Measurements from ENCODE around the gene ANXA4.
"Not testable (repeated sequence)": the region's sequence is repeated elsewhere in the genome, so short reads cannot be mapped to it uniquely, and the experiment has no call there.

Gene ANXA4

DNA sequence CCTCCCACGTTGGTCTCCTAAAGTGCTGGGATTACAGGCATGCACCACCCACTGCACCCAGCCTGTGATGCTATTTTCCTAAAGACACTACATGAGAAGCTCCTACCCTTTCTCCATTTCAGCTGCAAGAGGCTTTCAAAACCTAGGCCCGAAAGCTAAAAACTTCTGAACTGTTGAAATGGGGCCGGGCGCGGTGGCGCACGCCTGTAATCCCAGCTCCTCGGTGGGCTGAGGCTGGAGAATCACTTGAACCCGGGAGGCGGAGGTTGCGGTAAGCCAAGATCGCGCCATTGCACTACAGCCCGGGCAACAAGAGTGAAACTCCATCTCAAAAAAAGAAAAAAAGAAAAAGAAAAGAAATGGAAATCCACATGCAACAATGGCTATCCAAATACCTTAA lies 18.1 kb upstream of the ANXA4 start:
- DNase-seq = no peak

DNA sequence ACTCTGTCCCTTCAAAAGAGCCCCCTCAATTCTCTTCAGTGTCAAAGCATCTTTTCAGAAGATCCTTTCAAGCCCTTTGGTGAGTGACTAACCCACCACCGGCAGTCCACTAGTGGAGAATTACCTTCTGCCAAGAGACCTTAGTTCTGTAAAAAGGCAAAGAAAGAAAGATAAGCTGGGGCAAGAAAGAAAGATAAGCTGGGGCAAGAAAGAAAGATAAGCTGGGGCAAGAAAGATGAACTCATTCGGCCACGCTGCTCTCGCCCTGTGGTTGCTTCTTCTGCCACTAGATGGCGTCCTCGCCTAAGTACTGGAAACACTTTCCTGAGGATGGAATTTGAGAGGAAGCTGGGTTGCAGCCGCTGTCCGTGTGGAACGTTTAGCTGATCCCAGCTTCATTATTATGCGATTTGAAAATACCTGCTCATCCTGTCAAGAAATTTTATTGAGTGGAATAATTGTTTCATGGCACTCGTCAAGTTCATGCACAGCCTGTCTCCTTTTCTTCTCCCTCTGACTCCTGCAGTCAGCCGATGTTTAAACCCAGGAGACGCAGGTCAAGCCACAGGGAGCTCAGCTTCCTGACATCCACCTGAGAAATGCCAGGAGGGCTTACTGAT lies 17.3 kb upstream of the ANXA4 start:
- peak; percentile 87 for DNase-seq

DNA sequence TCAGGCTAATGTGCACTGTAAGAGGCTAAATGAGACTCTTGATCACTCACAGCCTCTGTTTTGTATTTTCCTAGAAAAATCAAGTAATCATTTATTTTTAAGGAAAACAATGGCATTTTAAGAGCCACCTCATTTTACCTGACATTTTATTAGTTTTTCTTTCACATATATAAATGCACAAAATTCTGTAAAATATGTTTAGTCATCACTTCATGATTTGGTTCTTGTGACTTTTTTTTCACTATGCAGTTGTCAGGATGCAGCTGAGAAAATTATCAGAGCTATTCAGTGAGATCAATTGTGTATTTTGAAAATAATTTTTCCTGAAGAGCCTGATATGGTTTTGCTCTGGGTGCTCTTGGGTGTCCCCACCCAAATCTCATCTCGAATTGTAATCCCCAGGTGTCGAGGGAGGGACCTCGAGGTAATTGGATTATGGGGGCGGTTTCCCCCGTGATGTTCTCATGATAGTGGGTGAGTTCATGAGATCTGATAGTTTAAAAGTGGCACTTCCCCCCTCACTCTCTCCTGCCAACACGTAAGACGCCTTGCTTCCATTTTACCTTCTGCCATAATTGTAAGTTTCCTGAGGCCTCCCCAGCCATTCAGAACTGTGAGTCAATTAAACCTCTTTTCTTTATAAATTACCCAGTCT lies 16.1 kb upstream of the ANXA4 start:
- DNase-seq = no peak

DNA sequence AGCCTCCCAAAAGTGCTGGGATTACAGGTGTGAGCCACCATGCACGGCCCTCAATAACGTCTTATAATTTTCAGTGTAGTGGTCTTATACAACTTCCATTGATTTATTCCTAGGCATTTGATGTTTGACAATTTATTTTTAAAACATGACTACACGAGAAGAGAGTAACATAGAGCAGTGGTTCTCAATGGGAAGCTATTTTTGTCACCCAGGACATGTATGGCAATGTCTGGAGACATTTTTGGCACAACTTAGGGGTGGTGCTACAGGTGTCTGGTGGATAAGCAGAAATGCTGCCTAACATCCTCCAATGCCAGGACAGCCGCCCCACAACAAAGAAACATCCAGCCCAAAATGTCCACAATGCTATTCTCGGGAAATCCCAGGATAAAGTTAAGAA lies 12.7 kb upstream of the ANXA4 start:
- no peak for DNase-seq

DNA sequence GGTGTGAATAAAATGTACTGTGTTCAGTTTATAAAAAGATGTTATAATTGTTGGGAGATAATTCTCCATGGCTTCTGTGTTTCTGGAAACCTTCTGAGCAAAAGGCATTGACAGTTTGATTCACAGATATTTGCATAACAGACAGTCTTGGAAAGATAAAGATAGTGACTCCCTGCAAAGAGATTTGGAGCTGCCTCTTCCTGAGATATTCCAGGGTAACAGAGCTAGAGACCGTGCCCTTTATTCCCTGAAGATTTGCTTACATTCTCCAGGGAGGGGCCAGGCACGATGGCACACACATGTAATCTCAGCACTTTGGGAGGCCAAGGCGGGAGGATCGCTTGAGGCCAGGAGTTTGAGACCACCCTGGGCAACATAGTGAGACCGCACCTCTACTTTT lies 12.2 kb upstream of the ANXA4 start:
- DNase-seq = no peak

DNA sequence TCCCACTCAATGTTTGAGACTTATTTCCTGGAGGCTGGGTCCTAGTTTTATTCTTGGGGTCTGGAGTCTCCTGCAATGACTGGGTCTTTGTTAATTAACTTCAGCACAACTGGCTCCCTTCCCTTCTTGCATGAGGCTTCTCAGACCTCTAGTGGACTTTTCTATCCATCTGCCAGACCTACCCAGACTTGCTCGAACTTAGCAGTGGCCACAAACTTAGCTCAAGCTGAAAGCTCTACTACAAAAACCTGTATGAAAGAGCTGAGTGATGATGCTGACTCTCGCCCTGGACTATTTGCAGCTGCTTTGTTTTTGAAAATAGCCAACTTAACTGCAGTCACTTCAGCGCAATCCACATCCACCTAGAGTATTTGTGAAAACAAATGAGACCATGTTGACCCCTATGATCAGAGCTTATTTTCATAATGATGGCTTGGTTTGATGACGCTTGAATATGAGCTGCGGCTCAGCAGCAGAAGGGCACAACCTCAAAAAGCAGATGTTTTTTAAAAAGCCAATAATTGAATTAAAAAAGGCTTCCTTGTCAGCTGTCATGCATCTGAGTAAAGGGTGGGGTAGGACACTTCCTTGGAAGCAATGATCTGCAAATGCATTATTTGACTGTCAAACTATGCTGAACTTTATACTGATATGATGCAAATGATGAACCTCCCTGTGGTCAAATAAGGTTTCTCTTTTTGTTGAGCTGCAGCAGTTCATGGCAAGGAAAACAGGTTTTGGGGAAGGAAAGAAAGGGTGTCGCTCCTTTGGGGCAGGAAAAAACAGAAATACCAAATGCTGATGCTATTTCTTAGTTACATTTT lies 10.6 kb upstream of the ANXA4 start:
- no peak for DNase-seq

DNA sequence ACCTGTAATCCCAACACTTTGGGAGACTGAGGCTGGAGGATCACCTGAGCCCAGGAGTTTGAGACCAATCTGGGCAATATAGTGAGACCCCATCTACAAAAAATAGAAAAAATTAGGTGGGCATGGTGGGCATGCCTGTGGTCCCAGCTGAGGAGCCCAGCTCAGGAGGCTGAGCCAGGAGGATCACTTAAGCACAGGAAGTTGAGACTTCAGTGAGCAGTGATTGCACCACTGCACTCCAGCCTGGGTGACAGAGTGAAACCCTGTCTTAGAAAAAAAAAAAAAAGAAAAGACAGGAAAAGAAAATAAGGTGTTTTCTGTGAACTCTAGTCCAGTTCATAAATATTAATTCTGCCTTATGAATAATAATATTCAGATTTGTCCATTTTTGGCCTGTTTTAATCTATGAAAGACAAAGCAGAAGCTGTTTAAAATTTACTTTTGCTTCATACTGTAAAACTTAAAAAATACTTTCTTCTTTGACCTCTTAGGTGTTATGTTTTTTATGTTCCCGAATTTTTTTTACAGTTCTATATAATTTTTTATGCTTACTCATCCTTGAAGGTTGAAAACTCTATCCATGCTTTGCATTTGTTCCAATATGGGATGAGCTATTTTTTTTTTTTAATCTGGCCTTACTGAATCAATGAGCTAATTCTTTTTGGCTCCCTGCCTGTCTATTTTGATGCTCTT lies 8.4 kb upstream of the ANXA4 start:
- no peak for DNase-seq

DNA sequence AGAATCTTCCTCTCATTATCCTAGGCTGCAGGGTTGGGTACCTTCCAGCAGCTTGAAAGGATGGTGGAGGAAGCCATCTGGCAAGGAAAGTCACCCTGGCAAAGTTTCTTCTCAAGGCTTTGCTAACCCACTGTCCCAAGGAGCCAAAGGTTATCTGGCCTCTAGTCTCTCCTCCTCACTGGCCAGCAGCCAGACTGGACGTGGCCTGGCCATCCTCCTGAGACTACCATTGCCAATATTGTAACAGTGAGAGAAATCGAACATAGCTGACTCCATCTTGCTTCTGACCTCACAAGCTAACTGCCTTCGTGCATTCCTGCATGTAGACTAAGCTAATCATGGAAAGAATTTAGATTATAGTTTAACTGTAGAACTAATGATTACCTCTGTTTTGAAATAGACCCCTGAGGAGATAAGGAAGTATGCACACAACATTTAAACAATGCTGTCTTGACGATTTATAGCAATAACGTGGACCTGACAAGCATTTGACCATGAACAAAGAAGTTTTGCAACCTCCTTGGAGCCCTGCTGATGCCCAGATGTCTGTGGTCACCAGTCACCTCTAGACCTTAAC lies 7.8 kb upstream of the ANXA4 start:
- no peak for DNase-seq

DNA sequence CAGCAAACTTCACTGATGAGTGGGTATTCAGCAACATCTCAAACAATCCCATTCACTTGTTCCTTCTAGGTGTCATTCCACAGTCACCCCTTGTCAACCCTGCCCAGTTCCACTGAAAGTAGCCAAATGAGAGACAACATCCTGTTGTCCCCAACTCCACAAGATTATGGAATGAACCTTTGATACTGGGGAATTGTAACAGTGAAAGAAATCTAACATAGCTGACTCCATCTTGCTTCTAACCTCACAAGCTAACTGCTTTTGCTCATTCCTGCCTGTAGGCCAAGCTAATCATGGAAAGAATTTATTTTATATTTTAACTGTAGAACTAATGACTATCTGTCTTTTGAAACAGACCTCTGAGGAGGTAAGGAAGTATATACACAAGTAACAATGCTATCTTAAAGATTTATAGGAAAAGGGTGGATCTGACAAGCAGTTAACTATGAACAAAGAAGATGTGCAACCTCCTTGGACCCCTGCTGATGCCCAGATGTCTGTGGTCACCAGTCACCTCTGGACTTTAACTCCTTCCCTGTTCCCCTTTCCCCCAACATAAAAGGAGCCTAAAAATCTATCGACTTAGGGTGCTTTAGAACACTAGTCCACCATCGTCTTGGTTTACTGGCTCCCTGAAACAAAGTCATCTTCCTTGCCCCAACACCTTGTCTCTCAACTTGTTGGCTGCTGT lies 6.9 kb upstream of the ANXA4 start:
- no peak for DNase-seq

DNA sequence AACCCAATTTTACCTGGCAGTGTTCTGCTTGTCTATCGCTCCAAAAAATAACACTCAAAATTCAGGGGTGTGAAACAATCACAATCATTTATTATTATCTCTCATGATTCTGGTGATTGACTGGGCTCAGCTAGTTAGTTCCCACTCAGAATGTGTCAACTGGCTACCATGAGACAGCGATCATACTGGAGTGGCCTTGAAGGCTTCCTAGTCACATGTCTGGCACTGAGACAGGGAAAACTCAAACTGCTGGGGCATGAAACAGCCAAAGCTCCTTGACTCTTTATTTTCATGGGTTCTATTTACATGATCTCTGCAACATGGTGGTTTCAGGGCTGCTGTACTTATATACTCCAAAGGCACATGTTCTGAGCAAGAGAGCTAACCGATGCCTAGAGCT lies 6.2 kb upstream of the ANXA4 start:
- DNase-seq = no peak

DNA sequence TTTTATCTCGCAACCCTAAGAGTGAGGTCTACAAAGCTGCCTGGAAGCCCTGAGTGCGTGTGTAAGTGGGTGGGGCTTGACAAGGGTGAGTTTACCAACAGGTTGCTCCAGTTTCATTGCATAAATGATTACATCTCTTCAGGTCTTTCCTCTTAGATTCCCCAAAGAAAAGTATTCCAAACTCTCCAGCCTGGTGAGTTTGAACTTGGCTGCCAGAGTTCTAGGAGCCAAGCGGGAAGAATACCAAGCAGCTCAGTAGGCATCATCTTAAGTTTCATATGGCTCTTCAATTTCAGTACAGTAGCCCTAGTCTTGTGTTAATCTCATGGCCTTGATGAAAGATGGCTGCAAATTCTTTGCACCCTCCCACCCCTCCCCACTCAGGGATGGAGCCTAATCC lies 3.8 kb upstream of the ANXA4 start:
- DNase-seq = not testable (repeated sequence)

DNA sequence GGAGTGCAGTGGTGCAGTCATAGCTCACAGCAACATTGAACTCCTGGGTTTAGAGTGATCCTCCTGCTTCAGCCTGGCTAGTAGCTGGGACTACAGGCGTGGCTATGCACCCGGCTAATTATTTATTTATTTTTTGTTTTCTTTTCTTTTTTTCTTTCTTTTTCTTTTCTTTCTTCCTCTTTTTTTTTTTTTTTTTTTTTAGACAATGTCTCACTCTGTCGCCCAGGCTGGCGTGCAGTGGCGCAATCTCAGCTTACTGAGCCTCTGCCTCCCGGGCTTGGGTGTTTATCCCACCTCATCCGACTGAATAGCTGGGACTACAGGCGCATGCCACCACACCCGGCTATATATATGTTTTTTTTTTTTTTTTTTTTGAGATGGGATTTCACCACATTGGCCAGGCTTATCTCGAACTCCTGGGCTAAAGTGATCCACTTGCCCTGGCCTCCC lies 1.4 kb upstream of the ANXA4 start:
- DNase-seq = no peak

DNA sequence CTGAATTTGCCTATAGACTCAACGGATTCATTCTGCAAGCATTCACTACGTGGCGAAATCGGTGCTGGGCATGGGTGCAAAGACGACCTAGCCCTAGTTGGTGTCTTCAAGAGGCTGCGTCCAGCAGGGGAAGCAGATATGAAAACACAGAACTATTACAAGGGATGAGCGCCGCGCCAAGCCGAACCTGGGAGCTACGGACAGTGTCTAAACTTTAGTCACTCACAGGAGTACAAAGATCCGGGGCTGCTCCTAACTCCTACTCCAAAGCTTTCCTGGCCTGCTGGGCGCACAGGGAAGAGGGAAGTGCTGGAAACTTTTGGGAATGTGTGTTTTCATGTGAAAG lies 732 bp upstream of the ANXA4 start:
- DNase-seq = peak; percentile 73

DNA sequence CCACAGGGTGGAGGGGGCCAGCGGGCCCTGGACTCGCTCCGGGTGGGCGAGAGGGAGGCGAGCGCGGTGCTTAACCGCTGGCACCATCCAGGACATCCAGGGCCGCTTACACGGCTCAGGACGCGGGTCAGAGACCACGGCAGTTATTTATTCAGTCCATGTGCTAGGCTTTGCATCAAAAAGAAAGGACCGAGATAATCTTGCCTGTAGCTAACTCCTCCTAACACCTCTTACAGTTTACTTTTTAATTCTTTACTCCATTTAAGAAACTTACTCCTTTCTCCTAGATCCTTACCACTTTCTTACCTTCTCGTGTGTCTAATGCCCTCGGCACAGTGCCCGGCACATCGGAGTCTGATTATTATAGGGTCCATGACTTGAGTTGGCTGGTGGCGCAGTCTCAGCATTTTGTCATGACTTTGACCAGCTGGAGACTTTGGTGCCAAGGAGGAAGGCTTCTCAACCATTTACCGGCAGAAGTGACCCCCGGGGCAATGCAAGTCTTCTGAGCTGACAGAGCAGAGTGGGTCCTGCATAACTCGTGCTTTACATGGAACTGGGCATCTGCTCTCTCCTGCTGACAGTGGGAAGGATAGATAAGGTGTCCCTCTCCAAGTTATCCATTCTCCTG lies 503 bp downstream of the ANXA4 start:
- no peak for DNase-seq

DNA sequence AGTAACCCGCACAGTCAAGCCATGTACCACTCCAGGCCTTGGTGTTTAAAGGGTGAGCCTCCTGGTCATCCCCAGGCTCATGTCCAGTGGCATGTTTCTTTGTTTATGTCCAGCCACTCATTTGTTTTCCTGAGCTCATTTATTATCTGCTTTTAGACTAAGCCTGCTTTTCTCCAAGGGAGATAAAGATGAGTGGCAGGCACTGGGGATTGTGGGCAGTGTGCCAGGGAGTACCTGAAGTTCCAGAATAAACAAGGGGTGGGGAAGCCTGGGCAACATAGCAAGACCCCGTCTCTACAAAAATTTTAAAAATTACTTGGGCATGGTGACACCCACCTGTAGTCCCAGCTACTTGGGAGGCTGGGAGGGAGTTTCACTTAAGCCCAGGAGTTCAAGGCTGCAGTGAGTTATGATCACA lies 1.9 kb downstream of the ANXA4 start:
- no peak for DNase-seq

DNA sequence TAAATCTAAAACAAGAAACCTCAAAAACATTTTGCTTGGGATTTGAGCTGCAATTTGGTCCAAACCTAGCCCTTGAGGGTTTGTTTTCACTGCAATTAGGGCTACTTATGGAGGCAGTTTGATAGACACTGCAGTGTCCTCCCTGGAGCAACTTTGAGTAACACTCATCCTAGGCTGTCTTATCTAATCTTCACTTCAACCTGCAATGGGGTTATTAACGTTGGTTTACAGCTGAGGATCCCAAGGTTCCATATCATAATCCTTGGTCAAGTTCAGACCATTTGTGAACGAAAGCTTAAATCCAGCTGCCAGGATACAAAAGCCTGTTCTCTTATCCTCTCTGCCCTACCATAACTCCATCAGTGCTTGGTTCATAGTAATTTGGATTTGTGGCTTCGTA lies 2.5 kb downstream of the ANXA4 start:
- no peak for DNase-seq

DNA sequence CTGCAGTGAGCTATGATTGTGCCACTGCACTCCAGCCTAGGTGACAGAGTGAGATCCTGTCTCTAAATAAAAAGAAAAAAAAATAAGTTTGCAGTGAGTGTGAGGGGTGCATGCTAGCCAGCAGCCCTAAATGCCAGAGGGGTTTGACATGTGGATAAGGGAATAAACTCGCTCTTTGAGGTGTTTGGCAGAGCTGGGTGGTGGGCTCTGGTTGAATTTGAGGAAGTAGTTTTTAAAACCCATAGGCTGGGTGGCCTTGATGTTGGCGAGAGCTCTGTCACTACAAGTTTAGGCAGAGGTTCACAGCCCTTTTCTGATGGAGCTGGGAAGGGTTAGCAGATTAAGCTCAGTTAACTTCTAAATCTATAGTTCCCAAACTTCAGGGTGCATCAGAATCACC lies 3.1 kb downstream of the ANXA4 start:
- DNase-seq = no peak

DNA sequence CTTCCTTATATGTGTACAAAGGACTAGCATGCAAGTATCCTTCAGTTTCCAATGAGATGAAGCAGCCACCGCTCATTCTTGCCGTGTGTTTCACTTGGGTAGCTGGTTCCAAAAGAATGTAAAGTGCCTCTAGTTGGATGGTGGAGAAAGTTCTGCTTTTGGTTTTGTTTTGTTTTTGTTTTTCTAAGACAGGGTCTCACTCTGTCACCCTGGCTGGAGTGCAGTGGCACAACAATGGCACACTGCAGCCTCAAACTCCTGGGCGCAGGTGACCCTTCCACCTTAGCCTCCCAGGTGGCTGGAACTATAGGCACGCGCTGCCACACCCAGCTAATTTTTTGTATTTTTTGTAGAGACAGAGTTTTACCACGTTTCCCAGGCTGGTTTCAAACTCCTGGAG lies 8.3 kb downstream of the ANXA4 start:
- DNase-seq = no peak

DNA sequence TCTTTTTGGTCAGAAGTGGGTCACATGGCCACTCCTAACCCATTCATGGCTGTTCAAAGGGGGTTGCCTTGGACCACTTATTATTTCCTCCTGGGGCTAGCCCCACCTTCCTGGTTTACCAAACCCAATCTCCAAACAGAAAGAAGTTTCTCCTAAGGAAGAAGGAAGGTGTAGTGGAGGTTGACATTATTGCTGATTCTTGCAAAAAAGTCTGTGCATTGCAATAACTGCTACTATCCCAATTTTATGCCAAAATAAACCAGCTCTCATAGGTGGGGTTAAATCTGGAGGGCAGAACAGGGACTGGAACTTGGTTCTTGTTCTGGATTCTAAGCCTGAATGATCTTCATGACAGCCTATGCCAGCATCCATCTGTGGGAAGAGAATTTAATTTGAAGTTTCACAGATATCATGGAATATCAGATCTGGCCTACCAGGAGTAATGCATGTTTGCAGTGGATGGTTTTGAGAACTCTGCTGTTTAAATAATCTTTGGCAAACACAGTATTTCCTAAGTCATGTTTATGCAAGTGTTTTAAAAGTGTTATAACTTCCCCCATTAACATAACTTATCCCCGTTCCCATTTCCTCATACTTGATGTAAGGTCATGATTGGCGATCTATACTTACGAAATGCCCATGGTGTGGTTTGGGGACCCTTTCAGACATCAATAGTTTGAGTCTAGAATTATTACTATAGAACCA lies 11.9 kb downstream of the ANXA4 start:
- DNase-seq = no peak

DNA sequence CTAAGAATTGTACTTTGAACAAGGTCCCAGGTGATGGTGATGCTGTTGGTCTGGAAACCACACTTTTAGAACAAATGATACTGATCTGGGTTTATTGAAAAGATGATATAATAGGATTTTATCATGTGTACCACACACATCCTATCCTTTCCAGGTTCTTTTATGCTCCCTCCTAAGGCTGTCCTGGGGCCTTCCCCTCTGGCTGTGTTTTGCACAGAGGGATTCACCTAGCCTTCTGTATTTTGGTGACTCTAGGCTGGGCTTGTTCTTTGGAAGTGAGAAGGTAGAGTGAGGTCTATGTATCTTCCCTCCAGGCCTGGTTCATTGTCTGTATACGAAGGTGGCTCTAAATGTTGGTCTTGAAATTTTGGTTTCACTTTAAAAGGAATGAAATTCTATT lies 12.7 kb downstream of the ANXA4 start:
- DNase-seq = no peak

DNA sequence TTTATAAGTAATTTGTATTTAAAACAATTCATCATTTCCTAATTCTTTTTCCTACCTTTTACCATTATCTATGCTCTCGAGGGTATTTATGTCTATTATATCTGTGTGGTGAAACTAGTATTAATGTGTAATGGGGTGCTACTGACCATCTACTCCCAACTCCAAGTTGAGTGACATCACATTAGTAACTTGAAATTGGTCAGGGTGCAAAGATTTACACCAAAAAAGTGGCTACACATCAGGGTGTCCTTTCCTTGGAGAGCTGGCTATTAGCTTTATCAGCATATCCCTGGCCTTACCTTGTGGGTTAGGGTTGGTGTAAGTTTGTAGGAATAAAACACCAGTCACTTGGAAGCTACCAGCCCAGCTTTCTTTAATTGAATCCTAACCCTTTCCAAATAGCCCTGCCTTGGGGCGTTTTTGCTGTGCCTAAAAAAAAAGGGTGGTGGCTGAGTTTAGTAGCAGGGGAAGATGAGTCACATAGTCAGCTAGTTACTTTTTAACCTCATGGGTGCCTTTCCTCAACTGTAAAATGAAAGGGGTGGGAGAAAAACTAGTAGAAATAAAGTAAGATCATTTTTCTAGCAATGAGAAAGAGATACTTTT lies 14.0 kb downstream of the ANXA4 start:
- DNase-seq = no peak

All from retina (tissue), 1 donor.